ENCODE results near the gene IL12RB2.

DNA sequence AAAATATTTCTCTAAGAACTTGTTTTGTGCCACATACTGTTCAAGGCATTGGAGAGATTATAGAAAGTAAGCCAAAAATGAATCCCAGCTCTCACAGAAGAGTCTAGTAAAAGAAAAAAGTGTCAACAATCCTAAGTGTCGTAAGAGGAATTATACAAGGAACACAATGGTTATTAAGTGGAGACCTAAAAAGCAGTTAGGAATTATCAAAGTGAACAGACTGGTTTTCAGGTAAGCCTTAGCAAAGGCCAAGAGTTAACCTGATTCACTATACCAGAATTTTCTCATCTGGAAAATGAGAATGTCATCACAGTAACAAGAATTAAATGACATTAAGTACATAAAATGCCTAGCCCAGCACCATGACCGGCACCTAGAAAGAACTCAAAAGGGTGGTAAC lies 106.9 kb downstream of the IL12RB2 start:
- TF ChIP-seq POLR2AphosphoS5 (IDR thresholded peaks at IDR 0.05; ENCODE audit: insufficient read depth, low read depth, low read length) (no peak), EZH2 (IDR thresholded peaks at IDR 0.05; ENCODE audit: borderline replicate concordance, low read depth, low read length, severe bottlenecking) (no peak), POLR2A (IDR thresholded peaks at IDR 0.05; ENCODE audit: low read depth, low read length) (no peak), MYC (IDR thresholded peaks at IDR 0.05; ENCODE audit: low read depth, low read length) (no peak), JUN (IDR thresholded peaks at IDR 0.05; ENCODE audit: borderline replicate concordance, insufficient read depth, insufficient read length, low read depth) (no peak)
- TF ChIP-seq, protein P1, sequence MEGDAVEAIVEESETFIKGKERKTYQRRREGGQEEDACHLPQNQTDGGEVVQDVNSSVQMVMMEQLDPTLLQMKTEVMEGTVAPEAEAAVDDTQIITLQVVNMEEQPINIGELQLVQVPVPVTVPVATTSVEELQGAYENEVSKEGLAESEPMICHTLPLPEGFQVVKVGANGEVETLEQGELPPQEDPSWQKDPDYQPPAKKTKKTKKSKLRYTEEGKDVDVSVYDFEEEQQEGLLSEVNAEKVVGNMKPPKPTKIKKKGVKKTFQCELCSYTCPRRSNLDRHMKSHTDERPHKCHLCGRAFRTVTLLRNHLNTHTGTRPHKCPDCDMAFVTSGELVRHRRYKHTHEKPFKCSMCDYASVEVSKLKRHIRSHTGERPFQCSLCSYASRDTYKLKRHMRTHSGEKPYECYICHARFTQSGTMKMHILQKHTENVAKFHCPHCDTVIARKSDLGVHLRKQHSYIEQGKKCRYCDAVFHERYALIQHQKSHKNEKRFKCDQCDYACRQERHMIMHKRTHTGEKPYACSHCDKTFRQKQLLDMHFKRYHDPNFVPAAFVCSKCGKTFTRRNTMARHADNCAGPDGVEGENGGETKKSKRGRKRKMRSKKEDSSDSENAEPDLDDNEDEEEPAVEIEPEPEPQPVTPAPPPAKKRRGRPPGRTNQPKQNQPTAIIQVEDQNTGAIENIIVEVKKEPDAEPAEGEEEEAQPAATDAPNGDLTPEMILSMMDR (IDR thresholded peaks at IDR 0.05; ENCODE audit: extremely low read depth in 1 of 2, insufficient read depth in 1 of 2, low read depth in 1 of 2, low read length in 2 of 2): no peak

Data from endothelial cell of umbilical vein (primary cell).